ENCODE measurements around the gene PML. TPM values are rescaled to one million over a fixed set of nuclear protein-coding genes. Genes with fewer than 3 reads are reported as not detected.
A peak's percentile ranks its signal among the peaks of the same experiment; 100 is the strongest.

The PML gene
- polyA plus RNA-seq, 3 donors = 13.1 to 40.7 (median 20.6) TPM

- Mint-ChIP-seq H3K9me3 (peaks cover 0 to 3% (median 0%) of the 10 kb centered on the region in 7 donors), H3K36me3 (peaks cover 21 to 34% of the 10 kb centered on the region in 2 donors), H3K27ac (peak overlapping the region; percentile 80 to 96 (median 94)), H3K4me1 (peaks cover 55% of the 10 kb centered on the region), H3K27me3 (ENCODE audit: low read depth in 3 of 3) (peaks cover 0 to 3% (median 0%) of the 10 kb centered on the region in 3 donors), H3K4me3 (peak overlapping the region; percentile 73 to 96)
- H3K4me3 ChIP-seq (replicated peaks in 1 of 3; ENCODE audit: low read depth in 2 of 3, low read length in 3 of 3) = peak overlapping the region in 2 of 3 experiments; percentile 76 to 94
- H2AFZ ChIP-seq (ENCODE audit: insufficient read depth, low read depth, low read length, poor library complexity, severe bottlenecking) = no peak overlapping the region
- peaks cover 43 to 62% of the 10 kb centered on the region in 2 donors for H3K4me1 ChIP-seq (ENCODE audit: control insufficient read depth in 1 of 2, insufficient read depth in 2 of 2, low read length in 2 of 2)
- intact Hi-C loops (cut with micrococcal nuclease) = loop anchor here in 1 of 2 donors (10.0 kb wide), 1 partner anchor 1449 kb away; no protein-coding TSS in a partner anchor
- H3K27ac ChIP-seq (ENCODE audit: low read depth in 1 of 2, low read length in 2 of 2) = peak overlapping the region in 1 of 2 donors; percentile 94
- peak overlapping the region; percentile 88 for H3K9ac ChIP-seq (ENCODE audit: insufficient read depth, low read length, poor library complexity, severe bottlenecking)
- no peaks in the 10 kb centered on the region for H3K9me3 ChIP-seq (replicated peaks in 1 of 2; ENCODE audit: control insufficient read depth in 1 of 2, insufficient read depth in 1 of 2, low read length in 2 of 2)
- DNase-seq = no peak
- no CpG with 5 or more reads among the region's 2 CpGs for WGBS (ENCODE audit: insufficient coverage)
- peak overlapping the region; percentile 98 for H3K4me2 ChIP-seq (replicated peaks; ENCODE audit: extremely low read depth, low read length, poor library complexity, severe bottlenecking)
- peaks cover 42% of the 10 kb centered on the region for H4K20me1 ChIP-seq (ENCODE audit: insufficient read depth, low read length)
- H3K27me3 ChIP-seq (ENCODE audit: control insufficient read depth in 2 of 2, insufficient read depth in 2 of 2, low read length in 2 of 2) = no peaks in the 10 kb centered on the region
- H3K36me3 ChIP-seq (replicated peaks in 1 of 2; ENCODE audit: control insufficient read depth in 1 of 2, insufficient read depth in 2 of 2, low read length in 2 of 2) = peaks cover 21 to 36% of the 10 kb centered on the region in 2 donors
- peaks cover 75% of the 10 kb centered on the region for H3K79me2 ChIP-seq (ENCODE audit: insufficient read depth, low read length)
- no peak for TF ChIP-seq CTCF (IDR thresholded peaks at IDR 0.05)
Observed at GRCh38 chr15:73996267-73996666, 1.8 kb downstream of the PML start.

- H3K4me1 Mint-ChIP-seq = peaks cover 51% of the 10 kb centered on the region
- intact Hi-C loops (cut with micrococcal nuclease) = loop anchor here in 1 of 2 donors (10.0 kb wide), 1 partner anchor 1448 kb away; no protein-coding TSS in a partner anchor
- DNase-seq = peak; percentile 43 to 71 (median 63)
- Histone ChIP-seq H2AFZ (ENCODE audit: insufficient read depth, low read depth, low read length, poor library complexity, severe bottlenecking) (peak overlapping the region; percentile 55), H3K4me1 (ENCODE audit: control insufficient read depth in 1 of 2, insufficient read depth in 2 of 2, low read length in 2 of 2) (peaks cover 38 to 55% of the 10 kb centered on the region in 2 donors), H3K27me3 (ENCODE audit: control insufficient read depth in 2 of 2, insufficient read depth in 2 of 2, low read length in 2 of 2) (no peaks in the 10 kb centered on the region), H3K36me3 (replicated peaks in 1 of 2; ENCODE audit: control insufficient read depth in 1 of 2, insufficient read depth in 2 of 2, low read length in 2 of 2) (peaks cover 22 to 43% of the 10 kb centered on the region in 2 donors), H3K79me2 (ENCODE audit: insufficient read depth, low read length) (peaks cover 79% of the 10 kb centered on the region), H3K4me2 (replicated peaks; ENCODE audit: extremely low read depth, low read length, poor library complexity, severe bottlenecking) (peak overlapping the region; percentile 98), H3K4me3 (replicated peaks in 1 of 3; ENCODE audit: low read depth in 2 of 3, low read length in 3 of 3) (peak overlapping the region; percentile 12 to 94 (median 61)), H3K9me3 (replicated peaks in 1 of 2; ENCODE audit: control insufficient read depth in 1 of 2, insufficient read depth in 1 of 2, low read length in 2 of 2) (no peaks in the 10 kb centered on the region), H3K9ac (ENCODE audit: insufficient read depth, low read length, poor library complexity, severe bottlenecking) (peak overlapping the region; percentile 39), H3K27ac (ENCODE audit: low read depth in 1 of 2, low read length in 2 of 2) (peak overlapping the region; percentile 11 to 94), H4K20me1 (ENCODE audit: insufficient read depth, low read length) (peaks cover 49% of the 10 kb centered on the region)
- no peak for TF ChIP-seq CTCF (IDR thresholded peaks at IDR 0.05)
- peaks cover 21 to 41% of the 10 kb centered on the region in 2 donors for H3K36me3 Mint-ChIP-seq
- H3K27ac Mint-ChIP-seq = peak overlapping the region; percentile 79 to 95 (median 94)
- H3K4me3 Mint-ChIP-seq = peak overlapping the region; percentile 73 to 86
- H3K27me3 Mint-ChIP-seq (ENCODE audit: low read depth in 3 of 3) = peaks cover 0 to 3% (median 0%) of the 10 kb centered on the region in 3 donors
- no CpG with 5 or more reads among the region's 5 CpGs for WGBS (ENCODE audit: insufficient coverage)
- H3K9me3 Mint-ChIP-seq = peaks cover 0 to 3% (median 0%) of the 10 kb centered on the region in 7 donors
Observed at GRCh38 chr15:73996939-73997338, 2.4 kb downstream of the PML start.
